AG04449 (cell line): ENCODE measurements around the gene UGT1A4.

Experiments used
- CTCF ChIA-PET: fragments of 350-600 bp; formaldehyde crosslinking; extraction: SDS; loops from one replicate; lab custom pipeline; 2021; ENCODE audit warnings: antibody characterized with exemption; lab: Yijun Ruan, JAX
- POLR2A ChIA-PET: fragments of 400-600, 350-600 bp; formaldehyde crosslinking; extraction: SDS; loops from one replicate; lab custom pipeline; 2020; ENCODE audit warnings: antibody characterized with exemption, inconsistent platforms; lab: Yijun Ruan, JAX
- DNase-seq: peaks from one replicate; pipeline ENCODE4 v3.0.0-alpha.2; 2010; ENCODE audit warnings: low read depth, low spot score
- H3K4me3 ChIP-seq: 2 replicates; pipeline ENCODE4 v1.5.1; 2011; ENCODE audit warnings: low read depth, mild to moderate bottlenecking, control low read depth, low read length
- TF ChIP-seq, protein P1 (sequence below): IDR thresholded peaks from one replicate; pipeline ENCODE4 v1.5.1; 2011; ENCODE audit warnings: mild to moderate bottlenecking, moderate library complexity, low read length, control low read depth, inconsistent platforms; ENCODE audit not compliant: insufficient read depth; ENCODE audit errors: missing control alignments

The UGT1A4 gene

DNA sequence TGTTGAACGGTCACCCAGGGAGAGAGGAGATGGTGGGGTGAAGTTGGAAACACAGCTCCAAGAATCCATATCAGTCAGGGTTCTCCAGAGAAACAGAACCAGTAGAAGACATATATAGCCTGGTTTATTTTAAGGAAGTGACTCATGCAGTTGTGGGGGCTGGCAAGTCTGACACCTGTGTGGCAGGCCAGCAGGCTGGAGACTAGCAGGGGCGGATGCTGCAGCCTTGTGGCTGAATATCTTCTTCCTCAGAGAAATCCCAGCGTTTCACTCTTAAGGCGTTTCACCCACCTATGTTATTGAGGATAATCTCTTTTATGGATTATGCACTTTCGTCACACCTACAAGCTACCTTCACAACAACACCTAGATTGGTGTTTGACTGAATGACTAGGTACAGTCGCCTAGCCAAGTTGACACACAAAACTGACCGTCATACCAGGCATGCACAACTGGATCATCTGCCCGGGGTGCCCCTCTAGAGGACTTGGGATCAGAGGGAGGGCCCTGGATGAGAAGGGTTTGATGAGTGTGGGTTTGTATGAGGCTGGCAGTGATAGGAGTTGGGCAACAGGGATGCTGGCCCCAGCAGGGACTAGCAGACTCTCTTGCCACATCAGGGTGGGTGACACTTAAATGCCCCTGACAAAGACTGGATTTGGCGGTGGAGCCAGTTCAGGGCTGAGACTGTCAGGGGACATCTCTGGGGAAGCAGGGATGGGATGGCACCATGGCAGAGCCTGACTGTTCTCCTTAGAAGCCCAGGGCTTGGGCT lies 83.0 kb downstream of the UGT1A4 start:
- ChIA-PET CTCF (no interaction called here), POLR2A (no interaction called here)
- TF ChIP-seq, protein P1, sequence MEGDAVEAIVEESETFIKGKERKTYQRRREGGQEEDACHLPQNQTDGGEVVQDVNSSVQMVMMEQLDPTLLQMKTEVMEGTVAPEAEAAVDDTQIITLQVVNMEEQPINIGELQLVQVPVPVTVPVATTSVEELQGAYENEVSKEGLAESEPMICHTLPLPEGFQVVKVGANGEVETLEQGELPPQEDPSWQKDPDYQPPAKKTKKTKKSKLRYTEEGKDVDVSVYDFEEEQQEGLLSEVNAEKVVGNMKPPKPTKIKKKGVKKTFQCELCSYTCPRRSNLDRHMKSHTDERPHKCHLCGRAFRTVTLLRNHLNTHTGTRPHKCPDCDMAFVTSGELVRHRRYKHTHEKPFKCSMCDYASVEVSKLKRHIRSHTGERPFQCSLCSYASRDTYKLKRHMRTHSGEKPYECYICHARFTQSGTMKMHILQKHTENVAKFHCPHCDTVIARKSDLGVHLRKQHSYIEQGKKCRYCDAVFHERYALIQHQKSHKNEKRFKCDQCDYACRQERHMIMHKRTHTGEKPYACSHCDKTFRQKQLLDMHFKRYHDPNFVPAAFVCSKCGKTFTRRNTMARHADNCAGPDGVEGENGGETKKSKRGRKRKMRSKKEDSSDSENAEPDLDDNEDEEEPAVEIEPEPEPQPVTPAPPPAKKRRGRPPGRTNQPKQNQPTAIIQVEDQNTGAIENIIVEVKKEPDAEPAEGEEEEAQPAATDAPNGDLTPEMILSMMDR: no peak
- DNase-seq: no peak
- no peak overlapping the region for H3K4me3 ChIP-seq

DNA sequence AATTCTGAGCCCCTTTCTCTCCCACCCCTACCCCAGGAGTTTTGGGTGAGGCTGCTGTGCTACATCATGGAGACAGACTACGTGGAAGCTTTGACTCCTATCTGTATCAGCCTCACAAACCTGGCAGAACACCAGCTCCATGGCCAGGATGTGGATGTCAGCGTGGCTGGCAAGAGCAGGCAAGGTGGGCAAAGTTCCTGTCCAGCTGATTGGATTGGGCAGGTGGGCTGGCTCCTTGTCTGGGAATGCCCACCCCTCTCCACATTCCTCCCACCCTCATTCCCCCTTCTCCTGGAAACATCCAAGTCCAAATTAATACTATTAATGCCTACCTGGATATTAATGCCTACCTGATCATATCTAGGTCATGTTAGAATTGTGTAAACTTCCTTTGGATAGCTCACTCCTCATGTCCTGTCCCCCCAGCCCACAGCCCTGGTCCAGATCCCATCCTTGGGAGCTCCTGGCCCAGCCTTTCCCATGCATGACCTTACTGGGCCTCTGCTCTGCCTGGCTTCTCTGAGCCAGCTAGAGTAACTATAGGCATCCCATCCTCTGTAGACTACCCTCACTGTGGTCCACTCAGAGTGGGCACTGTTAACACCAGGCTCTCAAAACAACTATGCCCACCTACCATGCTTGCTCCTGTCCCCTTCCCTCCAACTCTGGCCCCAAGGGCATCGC lies 83.7 kb downstream of the UGT1A4 start:
- no peak for DNase-seq
- no peak overlapping the region for H3K4me3 ChIP-seq
- ChIA-PET CTCF (no interaction called here), POLR2A (no interaction called here)
- TF ChIP-seq, protein P1: no peak

- TF ChIP-seq, protein P1: no peak
- ChIA-PET CTCF (no interaction called here), POLR2A (no interaction called here)
- no peak overlapping the region for H3K4me3 ChIP-seq
- no peak for DNase-seq
These were observed 84.9 kb downstream of the UGT1A4 start for GRCh38 chr2:233803292-233803911.

GRCh38 chr2:233803994-233804393 lies 85.5 kb downstream of the UGT1A4 start:
- ChIA-PET CTCF (no interaction called here), POLR2A (no interaction called here)
- no peak overlapping the region for H3K4me3 ChIP-seq
- no peak for DNase-seq
- TF ChIP-seq, protein P1: no peak

DNA sequence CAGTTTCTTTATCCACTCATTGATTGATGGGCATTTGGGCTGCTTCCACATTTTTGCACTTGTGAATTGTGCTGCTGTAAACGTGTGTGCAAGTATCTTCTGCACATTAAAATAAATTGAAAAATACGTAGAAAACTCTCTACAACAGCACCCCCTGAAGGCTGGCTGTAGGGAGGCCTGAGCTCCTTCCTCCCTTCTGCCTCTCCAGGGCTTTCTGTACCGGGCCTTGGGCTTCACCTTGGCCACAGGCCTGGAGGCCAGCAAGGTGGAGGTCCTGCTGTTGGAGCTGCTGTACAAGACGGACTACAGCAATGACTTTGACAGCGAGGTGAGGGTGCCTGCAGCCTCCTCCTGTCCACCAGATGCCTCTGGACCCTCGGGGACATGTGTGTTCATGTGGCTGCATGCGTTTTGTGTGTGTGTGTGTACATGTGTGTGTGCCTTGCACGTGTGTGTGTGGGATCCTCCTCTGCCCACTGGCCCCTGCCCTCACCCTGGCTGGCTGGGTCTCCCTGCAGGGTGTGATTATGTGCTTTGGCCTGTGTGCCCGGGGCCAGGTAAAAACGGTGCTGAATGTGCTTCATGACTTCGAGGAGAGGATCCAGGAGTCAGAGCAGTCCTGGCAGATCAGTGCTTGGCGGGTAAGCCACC lies 88.8 kb downstream of the UGT1A4 start:
- no peak for DNase-seq
- no peak overlapping the region for H3K4me3 ChIP-seq
- TF ChIP-seq, protein P1: no peak
- ChIA-PET CTCF (no interaction called here), POLR2A (no interaction called here)
